Umbilical cord (tissue), 2 donors: ENCODE data around the gene GJA1. TPM values are rescaled to one million over a fixed set of nuclear protein-coding genes. Genes with fewer than 3 reads are reported as not detected.
"Not testable (repeated sequence)": the region's sequence is repeated elsewhere in the genome, so short reads cannot be mapped to it uniquely, and the experiment has no call there.

ENCODE experiments used
- DNase-seq: peaks from one replicate; pipeline ENCODE4 v3.0.0-alpha.2; 2015; ENCODE audit warnings: low spot score
- total RNA-seq: library from RNA; depleted of rRNA; stranded (reverse); fragments of >200 nt; gene quantifications from one replicate; pipeline ENCODE4 v1.2.3, GENCODE V29; 2014; ENCODE audit warnings: low replicate concordance; ENCODE audit not compliant: insufficient read depth

The GJA1 gene
- total RNA-seq: 736 TPM

GRCh38 chr6:121435444-121436069, at the start of gene GJA1:
Gene GJA1, plus strand, starts transcription at chr6:121435646. Its CDS starts 11,202 bp downstream, at chr6:121446848.
- DNase-seq: peak; percentile 97

- DNase-seq: not testable (repeated sequence)
Measured at GRCh38 chr6:121386551-121386950, 48.9 kb upstream of the GJA1 start.

GRCh38 chr6:121389419-121389818, 46.0 kb upstream of the GJA1 start:
- DNase-seq: no peak

- DNase-seq: peak; percentile 6
Measured at GRCh38 chr6:121393731-121394505, 41.5 kb upstream of the GJA1 start.

GRCh38 chr6:121395736-121396135, 39.7 kb upstream of the GJA1 start:
- no peak for DNase-seq

GRCh38 chr6:121397188-121397587, 38.3 kb upstream of the GJA1 start:
- DNase-seq: not testable (repeated sequence)

- DNase-seq: no peak
Measured at GRCh38 chr6:121398127-121398526, 37.3 kb upstream of the GJA1 start.

GRCh38 chr6:121399966-121400365, 35.5 kb upstream of the GJA1 start:
- no peak for DNase-seq

- DNase-seq: no peak
Measured at GRCh38 chr6:121403964-121404363, 31.5 kb upstream of the GJA1 start.

GRCh38 chr6:121405306-121405705, 30.1 kb upstream of the GJA1 start:
- no peak for DNase-seq

- no peak for DNase-seq
Measured at GRCh38 chr6:121408321-121408720, 27.1 kb upstream of the GJA1 start.

- DNase-seq: peak; percentile 44
Measured at GRCh38 chr6:121413879-121414278, 21.6 kb upstream of the GJA1 start.

GRCh38 chr6:121418346-121418745, 17.1 kb upstream of the GJA1 start:
- no peak for DNase-seq

GRCh38 chr6:121426686-121427085, 8.8 kb upstream of the GJA1 start:
- no peak for DNase-seq

- DNase-seq: no peak
Measured at GRCh38 chr6:121428872-121429756, 6.3 kb upstream of the GJA1 start.

GRCh38 chr6:121430514-121431460, 4.7 kb upstream of the GJA1 start:
- DNase-seq: peak; percentile 83

GRCh38 chr6:121431776-121432175, 3.7 kb upstream of the GJA1 start:
- DNase-seq: not testable (repeated sequence)

GRCh38 chr6:121434037-121434770, 1.2 kb upstream of the GJA1 start:
- peak; percentile 40 for DNase-seq

GRCh38 chr6:121436274-121436857, 920 bp downstream of the GJA1 start:
- peak; percentile 29 for DNase-seq
